Endothelial cell of hepatic sinusoid (primary cell): ENCODE measurements around the gene CNNM2.
"Not testable (repeated sequence)": the region's sequence is repeated elsewhere in the genome, so short reads cannot be mapped to it uniquely, and the experiment has no call there.

ENCODE experiments used
- in situ Hi-C: cut with HindIII; loops from 2 replicates; pipeline ENCODE4 v1.10.0; 2017; ENCODE audit warnings: low sequenced_read_pairs

Gene CNNM2

DNA sequence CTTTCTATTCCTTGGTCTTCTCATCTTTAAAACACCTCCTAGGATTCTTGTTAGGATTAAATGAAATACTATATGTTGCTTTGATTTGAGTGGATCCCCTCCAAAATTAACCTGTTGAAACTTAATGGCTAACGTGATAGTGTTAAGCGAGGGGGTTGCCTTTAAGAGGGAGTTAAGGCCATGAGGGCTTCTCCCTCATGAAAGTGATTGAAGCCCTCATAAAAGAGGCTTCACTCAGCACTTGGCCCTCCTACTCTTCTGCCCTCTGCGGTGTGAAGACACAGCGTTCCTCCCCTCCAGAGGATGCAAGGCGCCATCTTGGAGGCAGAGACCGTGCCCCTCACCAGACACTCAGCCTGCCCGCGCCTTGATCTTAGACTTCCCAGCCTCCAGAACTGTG lies 46.6 kb downstream of the CNNM2 start:
- in situ Hi-C loops: no loop called here

GRCh38 chr10:102965311-102965851 lies 47.3 kb downstream of the CNNM2 start:
- in situ Hi-C loops: no loop called here

DNA sequence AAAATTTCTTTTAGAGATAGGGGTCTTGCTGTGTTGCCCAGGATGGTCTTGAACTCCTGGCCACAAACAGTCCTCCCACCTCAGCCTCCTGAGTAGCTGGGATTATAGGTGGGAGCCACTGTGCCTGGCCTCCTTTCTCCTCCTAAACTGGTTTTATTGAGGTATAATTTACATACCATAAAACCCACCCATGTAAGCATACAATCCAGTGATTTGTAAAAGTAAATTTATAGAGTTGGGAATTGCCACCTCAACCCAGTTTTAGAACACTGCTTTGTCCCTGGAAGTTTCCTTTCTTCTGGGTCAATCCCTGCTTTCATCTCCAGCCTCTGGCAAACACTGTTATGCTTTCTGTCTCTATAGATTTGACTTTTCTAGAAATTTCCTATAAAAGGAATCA lies 49.0 kb downstream of the CNNM2 start:
- in situ Hi-C loops: no loop called here

GRCh38 chr10:102970562-102971340 lies 52.7 kb downstream of the CNNM2 start:
- in situ Hi-C loops: no loop called here

- in situ Hi-C loops: no loop called here
Observed at GRCh38 chr10:102975483-102976379, 57.6 kb downstream of the CNNM2 start.

DNA sequence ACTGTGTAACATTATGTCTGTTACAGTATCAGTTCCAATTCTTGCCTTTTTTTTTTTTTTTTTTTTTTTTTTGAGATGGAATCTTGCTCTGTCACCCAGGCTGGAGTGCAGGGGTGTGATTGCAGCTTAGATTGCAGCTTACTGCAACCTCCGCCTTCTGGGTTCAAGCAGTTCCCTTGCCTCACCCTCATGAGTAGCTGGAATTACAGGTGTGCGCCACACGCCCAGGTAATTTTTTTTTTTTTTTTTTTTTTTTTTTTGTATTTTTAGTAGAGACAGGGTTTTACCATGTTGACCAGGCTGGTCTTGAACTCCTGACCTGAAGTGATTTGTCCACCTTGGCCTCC lies 58.3 kb downstream of the CNNM2 start:
- in situ Hi-C loops: not testable (repeated sequence)

DNA sequence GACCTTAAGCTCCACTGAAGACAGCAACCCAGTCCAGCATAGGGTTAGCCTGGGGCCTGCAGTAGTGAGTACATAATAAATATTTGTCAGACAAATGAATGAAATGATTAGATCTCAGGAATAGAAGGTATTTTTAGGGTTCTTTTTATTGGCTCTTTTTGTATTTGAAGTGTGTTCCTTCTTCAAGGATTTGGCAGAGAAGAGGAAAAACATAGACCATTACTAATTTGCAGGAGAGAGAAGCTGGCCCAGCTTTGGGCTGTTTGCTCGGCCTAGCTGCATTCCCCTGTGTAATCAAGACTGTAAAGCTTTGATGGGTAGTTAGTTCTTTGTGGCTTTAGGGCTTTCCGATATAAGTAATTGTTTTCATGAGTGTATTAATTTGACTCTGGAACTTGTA lies 64.2 kb downstream of the CNNM2 start:
- in situ Hi-C loops: no loop called here

GRCh38 chr10:102984086-102984485 lies 66.0 kb downstream of the CNNM2 start:
- in situ Hi-C loops: no loop called here

DNA sequence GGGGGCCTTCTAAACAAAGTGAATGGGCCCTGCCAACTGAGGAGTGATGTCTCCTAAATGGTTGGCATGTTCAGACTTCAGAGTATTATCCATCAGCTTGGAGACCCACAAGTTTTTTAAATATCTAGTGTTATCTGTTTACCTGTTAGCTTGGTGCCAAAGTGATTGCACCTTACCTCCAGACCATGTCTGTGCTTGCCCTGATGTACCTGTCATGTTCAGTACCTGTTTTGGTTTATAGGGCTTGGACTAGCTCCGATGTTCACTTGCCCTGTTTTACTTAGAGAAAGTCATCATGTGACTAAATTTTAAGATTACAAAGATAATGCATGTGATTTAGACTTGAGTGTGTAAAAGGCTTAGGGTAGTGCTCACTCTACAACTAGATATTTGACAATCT lies 67.7 kb downstream of the CNNM2 start:
- in situ Hi-C loops: no loop called here

DNA sequence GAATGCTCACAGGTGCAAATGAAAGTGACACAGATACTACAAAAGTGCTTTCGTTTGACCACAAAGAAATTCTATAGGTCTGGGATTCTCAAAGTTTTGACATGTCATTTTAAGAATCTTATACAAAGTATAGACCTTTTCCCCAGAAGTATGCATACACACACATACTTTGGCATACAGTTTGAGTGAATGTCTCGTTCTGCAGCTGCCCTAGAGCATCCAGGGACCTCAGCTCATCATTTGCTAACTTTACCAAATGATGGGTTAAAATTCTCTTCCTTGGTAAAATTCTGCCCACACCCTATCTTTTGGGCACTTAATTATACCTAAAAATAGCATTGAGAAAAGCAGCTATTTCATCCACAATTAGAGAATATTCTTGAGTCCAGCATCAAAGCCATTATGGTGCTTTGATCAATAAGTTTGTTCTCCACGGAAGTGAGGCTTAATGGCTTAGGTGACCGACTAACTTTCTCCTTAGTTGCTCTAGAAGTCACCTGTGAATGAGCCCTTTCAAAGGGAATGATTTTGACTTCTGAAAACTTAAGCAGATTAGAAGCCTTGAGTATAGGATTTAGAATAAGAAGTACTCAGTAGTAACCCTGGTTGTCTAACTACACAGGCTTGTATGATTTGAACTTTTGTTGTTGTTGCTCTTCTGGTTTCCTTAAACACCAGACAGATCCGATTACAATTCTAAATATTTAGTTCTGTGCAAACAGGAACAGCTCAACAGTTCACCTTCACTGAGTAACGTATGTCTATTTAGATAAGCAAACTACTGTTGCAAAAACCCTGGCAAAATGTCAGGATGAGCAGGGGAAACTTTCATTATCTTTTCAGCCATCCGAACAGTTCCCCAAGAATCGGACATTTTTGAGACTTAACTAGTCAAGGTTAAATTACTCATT lies 70.6 kb downstream of the CNNM2 start:
- in situ Hi-C loops: no loop called here

- in situ Hi-C loops: no loop called here
Observed at GRCh38 chr10:102994531-102995295, 76.6 kb downstream of the CNNM2 start.

GRCh38 chr10:102996876-102997275 lies 78.8 kb downstream of the CNNM2 start:
- in situ Hi-C loops: no loop called here

- in situ Hi-C loops: no loop called here
Observed at GRCh38 chr10:102997998-102998397, 79.9 kb downstream of the CNNM2 start.

DNA sequence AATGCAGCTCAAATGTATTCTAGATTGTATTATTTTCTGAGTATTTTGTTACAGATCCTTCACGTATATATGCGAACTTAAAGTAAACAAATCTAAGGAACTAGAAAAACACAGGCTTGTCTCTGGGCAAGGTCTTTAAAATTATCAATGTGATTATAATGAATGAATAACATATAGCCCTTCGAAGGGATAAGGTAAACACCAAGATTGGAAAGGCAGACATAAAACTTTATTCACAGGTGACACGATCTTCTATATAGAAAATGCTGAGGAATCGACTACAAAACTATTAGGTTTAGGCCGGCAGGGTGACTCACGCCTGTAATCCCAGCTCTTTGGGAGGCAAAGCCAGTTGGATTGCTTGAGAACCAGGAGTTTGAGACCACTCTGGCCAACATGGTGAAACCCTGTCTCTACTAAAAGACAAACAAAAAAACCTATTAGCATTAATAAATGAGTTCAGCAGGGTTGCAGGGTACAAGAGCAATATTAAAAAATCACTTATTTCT lies 80.4 kb downstream of the CNNM2 start:
- in situ Hi-C loops: no loop called here

- in situ Hi-C loops: not testable (repeated sequence)
Observed at GRCh38 chr10:103000050-103000449, 82.0 kb downstream of the CNNM2 start.

- in situ Hi-C loops: no loop called here
Observed at GRCh38 chr10:103007017-103007416, 88.9 kb downstream of the CNNM2 start.

DNA sequence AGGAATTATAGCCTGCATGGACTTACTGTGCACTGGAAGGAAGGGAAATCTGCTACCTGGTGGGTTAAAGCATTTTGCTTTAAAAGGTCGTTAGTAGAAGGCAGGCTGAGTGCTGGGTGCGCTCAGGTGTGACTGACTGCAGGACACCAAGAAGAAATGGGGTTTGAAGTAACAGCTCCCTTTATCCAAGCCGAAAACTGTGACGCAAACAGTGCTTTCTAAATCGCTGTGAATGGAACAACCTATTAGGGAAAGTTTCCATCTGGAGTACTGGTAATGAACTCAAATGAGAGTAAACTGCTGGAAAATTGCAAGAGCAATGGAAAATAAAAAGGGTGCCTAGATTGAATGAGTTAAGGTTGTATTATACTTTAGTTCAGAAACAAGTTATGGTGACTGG lies 95.3 kb downstream of the CNNM2 start:
- in situ Hi-C loops: no loop called here

DNA sequence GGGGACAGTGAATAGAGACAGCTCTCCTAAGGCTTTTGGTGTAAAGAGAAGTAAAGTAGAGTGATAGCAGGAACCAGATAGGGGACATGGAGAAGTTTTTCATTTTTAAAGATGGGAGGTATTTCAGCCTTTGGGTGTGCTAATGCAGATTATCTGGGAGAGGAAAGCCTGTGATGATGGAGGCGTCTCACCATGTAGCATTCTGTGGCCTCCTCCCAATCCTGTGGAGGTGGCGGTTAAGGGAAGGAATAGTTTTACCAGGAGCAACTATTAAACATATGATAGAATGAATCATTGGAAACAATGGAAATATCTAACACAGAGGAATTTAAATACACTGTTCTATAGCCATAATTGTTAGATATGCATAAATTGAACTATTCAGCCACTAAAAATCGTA lies 101.3 kb downstream of the CNNM2 start:
- in situ Hi-C loops: no loop called here

GRCh38 chr10:103021150-103021899 lies 103.2 kb downstream of the CNNM2 start:
- in situ Hi-C loops: no loop called here
